Activated CD4-positive, CD25-positive, alpha-beta regulatory T cell treated with anti-CD3 and anti-CD28 coated beads, Interleukin-2, amount 50 U/mL, for 72 hours (primary cell): ENCODE results near the gene THEM4.
"Not testable (repeated sequence)": the region's sequence is repeated elsewhere in the genome, so short reads cannot be mapped to it uniquely, and the experiment has no call there.

Source experiments
- DNase-seq: peaks from one replicate; pipeline ENCODE4 v3.0.0; 2021

THEM4 gene

DNA sequence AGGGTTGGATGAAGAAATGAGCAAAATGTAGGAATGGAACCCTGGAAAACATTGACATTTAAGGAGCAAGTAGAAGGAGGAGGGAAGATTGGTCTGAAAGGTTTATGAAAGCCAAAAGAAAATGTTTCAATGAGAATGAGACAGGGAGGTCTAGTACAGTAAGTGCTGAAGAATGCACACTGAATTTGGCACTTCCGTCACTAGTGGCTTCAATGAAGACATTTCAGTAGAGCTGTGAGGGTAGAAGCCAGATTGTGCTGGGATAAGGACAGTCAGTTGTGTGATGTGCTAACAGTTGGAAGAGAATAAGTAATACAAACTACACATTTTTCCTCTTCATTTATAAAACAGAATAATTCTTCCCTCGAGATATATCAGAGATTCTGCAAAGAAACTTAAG is 17.1 kb downstream of the THEM4 start:
- DNase-seq: no peak

DNA sequence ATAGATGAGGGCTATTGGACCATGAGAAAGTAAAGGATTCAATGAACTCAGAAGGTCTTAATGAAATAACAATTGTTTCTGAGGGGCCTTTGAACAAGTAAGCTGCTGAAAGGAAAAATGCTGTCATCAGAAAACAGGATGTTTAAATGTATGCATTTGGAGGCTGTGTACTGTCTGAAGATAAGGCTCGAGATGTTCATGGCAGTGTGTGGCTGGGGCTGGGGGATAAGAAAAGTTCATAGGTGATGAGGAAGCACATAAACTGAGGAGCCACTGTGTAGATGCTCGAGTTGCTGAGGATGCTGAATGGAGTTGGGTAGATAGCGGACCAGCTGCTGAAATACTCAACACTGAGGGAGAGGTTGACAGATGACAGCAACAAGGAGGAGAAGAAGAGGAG is 17.8 kb downstream of the THEM4 start:
- no peak for DNase-seq

DNA sequence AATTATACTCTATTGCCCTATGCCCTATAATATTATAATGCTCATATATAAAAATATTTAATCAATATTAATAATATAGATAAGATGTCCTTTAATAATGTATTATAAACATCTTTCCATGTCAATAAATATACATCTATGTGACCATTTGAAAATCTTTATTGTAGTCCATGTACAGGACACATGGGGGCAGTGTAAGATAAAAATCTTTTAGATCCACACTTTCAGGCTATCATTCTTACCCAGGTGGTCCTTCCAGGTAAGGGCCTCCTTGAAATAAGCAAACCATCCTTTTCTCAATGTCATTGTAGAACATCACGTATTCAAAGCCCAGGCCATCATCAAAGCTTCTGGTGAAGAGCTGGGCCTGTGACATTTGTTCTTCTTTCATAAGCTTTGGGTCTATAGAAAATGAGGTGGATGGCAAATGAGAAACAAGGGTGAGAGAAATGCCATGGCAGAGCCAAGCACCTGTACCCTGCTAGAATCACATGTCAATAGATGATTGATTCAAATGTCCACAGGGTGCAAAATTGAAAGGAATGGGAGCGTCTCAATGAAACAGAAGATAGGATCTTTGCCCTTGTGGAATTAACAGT is 20.2 kb downstream of the THEM4 start:
- DNase-seq: no peak

DNA sequence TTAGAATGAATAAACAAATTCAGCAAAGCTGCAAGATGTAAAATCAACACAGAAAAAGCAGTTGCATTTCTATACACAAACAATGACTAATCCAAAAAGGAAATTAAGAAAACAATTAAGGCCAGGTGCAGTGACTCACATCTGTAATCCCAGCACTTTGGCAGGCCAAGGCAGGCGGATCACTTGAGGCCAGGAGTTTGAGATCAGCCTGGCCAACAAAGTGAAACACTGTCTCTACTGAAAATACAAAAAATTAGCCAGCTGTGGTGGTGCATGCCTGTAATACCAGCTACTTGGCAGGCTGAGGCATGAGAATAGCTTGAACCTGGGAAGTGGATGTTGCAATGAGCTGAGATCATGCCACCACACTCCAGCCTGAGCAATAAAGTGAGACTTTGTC is 22.3 kb downstream of the THEM4 start:
- DNase-seq: no peak

DNA sequence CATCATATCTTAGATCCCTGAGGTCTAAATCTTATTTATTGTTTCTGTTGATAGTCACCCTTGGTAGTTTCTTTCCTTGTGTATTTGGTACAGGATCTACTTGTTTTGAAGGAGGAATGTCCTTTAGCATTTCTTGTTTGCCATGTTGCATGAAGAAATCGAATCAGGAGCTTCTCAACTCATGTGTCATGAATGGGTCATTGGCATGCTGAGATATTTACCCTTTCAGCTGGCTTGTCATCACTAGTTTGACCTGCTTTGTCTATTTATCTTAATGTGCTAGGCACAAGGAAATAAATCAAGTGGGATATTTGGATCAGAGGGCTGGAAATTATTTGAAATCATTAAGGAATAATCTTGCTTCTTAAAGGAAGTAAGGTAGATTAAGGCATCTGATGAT is 23.8 kb downstream of the THEM4 start:
- DNase-seq: no peak

DNA sequence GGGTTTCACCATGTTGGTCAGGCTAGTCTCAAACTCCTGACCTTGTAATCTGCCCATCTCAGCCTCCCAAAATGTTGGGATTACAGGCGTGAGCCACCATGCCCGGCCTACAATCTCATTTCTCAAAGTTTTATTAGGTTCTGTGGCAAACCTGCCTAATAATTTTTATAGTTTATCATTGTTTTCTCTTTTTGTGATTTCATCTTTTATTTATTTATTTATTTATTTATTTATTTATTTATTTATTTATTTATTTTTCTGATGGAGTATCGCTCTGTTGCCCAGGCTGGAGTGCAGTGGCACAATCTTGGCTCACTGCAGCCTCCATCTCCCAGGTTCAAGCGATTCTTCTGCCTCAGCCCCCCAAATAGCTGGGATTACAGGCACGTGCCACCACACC is 24.4 kb downstream of the THEM4 start:
- not testable (repeated sequence) for DNase-seq

DNA sequence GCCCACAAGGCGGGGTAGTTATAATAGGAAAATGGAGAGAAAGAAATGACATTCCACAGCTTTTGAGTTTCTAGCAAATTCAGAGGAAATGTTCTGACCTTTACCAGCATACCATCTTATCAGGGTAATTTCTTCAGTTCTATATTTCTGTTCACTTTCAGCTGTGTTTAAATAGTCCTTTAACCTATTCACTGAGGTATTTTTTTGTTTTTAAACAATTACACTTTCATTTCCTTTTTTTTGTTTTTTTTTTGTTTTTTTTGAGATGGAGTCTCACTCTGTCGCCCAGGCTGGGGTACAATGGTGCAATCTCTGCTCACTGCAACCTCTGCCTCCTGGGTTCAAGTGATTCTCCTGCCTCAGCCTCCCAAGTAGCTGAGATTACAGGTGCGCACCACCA is 24.9 kb downstream of the THEM4 start:
- not testable (repeated sequence) for DNase-seq

DNA sequence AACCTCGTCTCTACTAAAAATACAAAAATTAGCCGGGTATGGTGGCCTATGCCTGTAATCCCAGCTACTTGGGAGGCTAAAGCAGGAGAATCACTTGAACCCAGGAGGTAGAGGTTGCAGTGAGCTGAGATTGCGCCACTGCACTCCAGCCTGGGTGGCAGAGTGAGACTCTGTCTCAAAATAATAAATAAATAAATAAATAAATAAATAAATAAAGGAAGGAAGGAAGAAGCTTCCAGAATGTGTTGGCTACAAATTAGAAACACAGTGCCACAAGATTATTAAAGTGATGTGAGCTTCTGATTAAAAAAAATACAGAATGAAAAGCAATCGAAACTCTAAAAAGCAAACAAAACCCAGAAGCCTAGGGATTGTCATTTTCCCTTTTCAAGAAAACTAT is 25.4 kb downstream of the THEM4 start:
- DNase-seq: not testable (repeated sequence)

DNA sequence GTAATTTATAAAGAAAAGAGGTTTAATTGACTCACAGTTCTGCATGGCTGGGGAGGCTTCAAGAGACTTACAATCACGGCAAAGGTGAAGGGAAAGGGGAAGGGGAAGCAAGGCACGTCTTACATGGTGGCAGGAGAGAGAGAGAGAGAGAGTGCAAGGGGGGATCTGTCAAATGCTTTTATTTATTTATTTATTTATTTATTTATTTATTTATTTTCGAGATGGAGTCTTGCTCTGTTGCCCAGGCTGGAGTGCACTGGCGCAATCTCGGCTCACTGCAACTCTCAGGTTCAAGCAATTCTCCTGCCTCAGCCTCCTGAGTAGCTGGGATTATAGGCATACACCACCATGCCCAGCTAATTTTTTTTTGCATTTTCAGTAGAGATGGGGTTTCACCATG is 26.4 kb downstream of the THEM4 start:
- DNase-seq: not testable (repeated sequence)

DNA sequence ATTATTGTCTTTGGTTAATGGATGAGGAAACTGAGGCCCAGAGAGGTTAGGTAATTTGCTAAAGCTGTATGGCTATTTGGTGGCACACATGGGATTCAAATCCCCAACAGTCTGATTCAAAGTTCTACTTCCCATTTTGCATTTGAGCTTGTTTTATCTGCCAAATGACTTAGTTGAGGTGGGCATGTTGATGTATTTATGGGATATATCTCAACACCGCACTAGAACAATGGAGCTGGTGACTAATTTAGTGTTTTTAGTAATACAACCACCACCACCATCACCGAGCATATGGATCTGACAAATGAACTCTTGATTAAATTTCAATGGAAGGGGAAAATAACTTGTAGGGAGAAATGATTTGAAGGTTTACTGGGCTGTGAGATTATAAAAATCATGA is 26.8 kb downstream of the THEM4 start:
- DNase-seq: no peak

DNA sequence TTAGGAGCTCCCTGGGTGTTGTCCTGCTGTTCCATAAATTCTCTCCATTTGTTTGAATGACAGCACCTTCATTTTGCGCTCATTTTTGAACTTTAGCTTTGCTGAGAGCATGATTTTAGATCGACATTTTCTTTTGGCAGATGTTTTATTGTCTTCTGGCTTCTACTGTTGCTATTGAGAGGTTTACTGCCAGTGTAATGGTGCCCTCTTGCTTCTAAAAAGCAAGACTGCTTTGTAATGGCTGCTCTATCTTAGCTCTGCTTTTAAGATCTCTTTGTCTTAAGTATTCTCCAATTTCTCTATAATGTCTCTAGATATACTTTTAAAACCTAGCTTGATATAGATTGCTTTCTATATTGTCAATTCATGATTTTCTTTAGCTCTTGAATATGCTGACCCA is 27.8 kb downstream of the THEM4 start:
- DNase-seq: no peak

DNA sequence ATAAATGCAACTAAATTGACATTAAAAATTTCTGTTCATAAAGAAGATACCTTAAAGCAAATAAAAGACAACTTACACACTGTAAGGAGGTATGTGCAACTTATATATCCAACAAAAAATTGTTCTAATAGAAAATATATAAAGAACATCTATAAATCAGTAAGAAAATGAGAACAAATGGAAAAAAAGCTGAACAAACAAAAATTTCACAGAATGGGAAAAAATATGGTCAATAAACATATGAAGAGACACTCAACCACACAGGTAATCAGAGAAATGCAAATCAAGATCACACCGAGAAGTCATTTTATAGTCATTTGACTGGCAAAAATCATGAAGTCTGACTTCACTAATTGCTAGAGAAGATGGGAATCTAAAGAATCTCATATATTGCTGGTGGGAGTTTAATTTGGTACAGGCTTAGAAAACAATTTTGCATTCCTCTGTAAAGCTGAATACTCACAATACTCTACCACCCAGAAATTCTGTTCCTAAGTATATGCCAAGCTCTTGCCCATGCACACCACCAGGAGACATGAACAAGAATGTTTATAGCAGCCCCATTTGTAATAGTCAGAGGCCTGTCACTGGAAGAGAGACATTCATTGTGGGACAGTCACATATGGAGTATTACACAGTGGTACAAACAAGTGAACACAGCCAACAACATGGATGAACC is 33.8 kb downstream of the THEM4 start:
- DNase-seq: no peak

DNA sequence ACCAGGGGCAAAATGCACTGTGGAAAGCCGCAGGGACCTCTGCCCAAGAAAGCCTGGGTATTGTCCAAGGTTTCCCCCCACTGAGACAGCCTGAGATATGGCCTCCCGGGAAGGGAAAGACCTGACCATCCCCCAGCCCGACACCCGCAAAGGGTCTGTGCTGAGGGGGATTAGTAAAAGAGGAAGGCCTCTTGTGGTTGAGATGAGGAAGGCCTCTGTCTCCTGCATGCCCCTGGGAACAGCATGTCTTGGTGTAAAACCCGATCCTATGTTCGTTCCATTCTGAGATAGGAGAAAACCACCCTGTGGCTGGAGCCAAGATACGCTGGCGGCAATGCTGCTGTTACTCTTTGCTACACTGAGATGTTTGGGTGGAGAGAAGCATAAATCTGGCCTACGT is 36.5 kb downstream of the THEM4 start:
- DNase-seq: not testable (repeated sequence)

DNA sequence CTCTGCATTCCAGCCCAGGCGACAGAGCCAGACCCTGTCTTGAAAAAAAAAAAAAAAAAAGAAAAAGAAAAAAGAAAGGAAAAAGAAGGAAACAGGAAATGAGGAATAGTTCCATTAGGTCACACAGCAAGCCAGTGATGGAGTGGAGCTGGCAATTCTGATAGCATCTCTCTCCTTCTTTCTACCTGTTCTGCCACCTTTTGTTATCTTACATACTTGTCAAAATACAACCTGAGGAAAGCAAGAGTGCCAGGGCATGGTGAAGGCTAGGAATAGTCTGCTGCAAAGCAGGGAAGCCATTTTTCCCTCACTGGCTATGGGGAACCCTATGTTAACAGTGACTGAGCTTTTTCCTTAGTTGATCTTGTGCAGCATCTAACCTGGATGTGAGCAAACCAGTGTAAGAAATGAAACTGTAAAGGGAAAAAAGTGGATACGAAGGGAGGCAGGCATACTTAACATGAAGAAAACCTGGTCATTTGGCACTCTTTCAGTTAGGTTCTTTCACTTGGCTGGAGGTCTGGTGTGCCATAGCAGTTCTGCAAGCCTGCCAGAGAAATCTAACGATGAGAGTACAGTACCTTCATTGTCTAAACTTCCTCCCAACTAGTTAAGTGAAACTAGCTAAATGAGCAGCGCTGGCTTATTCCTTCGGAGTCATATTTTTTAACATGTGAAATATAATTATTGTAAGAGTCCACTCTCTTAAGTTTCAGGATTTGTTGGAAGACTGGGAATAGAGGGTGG is 37.9 kb downstream of the THEM4 start:
- no peak for DNase-seq

DNA sequence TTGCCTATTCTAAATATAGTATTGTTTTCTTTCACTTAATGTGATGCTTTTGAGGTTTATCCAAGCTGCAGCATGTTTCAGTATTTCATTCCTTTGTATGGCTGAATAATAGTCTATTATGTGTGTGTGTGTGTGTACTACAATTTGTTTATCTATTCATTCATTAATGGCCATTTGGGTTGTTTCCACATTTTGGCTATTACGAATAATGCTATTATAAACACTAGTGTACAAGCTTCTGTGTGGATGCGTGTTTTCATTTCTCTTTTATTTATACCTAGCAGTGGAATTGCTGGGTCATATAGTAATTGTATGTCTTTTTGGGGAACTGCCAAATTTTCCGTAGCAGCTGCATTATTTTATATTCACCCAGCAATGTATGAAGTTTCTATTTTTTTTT is 40.8 kb downstream of the THEM4 start:
- DNase-seq: no peak

DNA sequence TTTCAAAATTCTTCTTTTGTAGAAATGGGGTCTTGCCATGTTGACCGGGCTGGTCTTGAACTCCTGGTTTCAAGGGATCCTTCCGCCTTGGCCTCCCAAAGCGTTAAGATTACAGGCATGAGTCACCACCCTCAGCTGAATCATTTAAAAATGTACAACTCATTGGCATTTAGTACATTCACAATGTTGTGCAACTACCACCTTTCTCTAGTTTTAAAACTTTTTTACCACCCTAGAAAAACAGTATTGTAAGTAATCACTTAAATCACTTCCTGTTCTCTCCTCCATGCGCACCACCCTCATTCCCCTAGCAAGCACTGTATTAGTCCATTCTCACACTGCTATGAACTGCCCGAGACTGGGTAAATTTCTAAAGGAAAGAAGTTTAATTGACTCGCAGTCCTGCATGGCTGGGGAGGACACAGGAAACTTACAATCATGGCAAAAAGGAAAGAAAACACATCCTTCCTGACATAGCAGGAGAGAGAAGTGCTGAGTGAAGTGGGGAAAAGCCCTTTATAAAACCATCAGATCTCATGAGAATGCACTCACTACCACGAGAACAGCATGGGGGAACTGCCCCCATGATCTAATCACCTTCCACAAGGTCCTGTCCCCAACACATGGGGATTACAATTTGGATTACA is 41.4 kb downstream of the THEM4 start:
- no peak for DNase-seq

DNA sequence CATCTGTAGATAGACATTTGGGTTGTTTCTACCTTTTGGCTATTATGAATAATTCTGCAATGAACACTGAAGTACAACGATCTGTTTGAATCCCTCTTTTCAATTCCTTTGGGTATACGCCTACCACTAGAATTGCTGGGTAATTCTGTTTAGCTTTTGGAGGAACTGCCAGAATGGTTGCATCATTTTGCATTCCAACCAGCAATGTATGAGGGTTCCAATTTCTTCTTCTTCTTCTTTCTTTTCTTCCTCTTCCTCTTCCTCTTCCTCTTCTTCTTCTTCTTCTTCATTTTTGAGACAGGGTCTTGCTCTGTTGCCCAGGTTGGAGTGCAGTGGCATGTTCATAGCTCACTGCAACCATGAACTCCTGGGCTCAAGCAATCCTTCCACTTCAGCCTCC is 42.0 kb downstream of the THEM4 start:
- no peak for DNase-seq

DNA sequence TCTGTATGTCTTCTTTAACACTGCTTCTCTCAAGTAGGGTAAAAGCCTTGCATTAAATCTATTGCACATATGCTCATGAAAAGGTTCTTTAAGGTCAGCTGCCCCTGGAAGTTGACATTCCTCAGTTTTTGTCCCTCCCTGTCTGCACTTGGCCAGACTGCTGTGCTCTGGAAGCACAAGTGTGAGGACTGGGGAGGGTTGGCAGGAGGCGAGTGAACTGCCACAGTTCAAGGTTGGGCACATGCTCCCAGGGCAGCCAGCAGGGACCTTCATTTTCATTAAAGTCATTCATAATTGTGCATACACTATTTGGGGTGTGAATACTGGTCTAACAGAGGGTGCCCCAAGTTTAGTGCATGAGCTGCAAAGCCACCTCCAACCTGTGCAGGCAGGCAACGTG is 44.9 kb downstream of the THEM4 start:
- DNase-seq: no peak

DNA sequence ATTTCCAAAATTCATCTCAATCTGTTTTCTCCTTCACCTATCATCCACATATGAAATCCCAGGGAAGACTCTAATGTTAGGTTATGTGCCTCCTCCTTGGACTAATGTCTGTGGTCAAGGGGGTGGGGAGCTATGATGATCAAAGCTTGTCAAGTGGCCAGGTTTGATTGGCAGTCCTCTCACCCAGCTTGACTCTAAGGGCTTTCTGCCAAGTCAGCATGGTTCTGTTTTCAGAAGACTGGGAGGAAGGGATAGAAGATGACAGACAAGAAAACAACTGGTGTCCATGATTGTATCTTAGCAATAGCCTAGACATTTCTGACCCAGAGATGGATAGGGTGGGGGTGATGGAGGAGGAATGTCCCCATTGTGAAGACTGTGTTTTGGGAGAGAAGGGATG is 46.7 kb downstream of the THEM4 start:
- DNase-seq: no peak

DNA sequence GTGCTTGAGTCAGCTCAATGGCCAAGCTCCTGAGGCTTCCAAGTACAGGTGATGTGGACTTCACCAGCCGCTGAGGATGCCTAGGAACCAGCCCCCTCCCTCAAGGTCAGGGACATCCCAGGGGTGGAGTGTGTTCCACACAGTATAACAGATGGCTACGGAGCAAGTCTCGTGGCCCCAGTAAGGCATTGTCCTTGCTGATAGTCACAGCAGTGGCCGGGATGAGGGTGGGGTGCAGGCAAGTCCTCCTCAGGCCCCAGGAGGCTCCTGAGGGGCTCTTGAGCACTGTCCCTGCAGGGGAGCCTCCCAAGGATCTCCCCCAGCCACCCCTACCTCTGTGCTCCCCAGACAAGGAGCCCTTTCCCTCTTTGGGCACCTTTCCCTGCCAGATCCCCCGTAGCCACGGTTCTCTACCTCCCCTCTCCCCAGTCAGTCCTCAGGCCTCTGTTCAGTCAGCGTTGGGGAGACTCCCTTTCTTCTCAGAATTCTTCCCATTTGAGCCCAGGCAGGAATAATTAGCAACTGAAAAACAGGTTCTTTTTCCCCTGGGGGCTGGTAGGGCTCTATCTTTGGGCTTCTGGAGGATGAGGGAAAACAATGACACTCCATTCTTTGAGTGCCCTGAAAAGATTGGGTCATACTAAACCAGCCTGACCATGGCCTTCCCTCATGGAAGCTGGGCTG is 48.7 kb downstream of the THEM4 start:
- DNase-seq: no peak

DNA sequence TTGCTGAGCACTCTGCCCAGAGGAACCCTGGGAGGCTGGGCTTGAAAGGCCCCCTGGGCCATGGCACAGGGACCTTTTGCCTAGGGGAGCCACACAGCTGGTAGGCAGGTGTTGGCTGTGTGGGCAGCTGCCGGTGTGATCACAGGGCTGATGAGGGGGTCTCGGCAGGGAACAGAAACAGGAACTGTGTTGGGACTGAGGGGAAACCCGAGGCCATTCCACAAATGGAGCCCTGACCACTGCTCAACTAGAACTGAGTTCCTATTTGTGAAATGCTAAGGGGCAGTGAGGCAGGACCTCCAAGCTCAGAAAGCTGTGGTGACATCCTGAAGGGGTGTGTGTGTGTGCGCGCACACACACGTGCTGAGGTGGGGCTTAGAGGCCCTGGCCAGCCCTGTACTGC is 49.4 kb downstream of the THEM4 start:
- DNase-seq: no peak

DNA sequence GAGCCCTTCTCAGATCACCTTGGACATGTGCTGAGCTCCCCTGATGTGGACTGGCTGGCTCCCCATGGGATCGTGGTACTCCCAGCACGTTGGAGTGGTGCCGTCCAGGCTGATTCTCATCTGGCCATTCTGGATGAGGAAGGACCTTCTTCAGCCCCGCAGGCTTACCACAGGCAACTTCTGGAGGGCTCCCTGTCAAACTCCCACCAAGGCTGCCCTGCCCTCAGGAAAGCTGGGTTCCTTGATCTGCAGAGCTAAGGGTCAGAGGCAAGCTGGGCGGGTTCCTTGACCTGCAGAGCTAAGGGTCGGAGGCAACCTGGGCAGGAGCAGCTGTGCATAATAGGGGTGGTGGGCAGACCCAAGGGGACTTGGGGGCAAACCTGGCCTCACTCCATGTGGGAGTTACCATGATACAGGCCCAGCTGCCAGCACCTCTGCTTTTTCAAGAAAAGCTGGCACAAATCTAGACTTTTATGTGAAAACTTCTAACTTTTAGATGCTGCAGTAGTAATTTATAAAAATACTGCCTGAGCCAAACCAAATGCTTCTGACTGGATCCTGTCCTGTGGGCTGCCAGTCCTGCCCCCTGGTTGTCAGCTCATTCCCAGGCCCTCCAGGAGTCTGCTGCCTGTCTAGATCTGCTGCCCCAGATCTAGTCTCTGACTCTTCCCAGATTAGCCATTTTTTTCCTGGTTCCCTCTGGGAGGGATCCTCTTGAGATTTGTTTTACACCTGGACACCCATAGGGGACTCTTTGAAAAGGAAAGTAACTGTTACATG is 50.2 kb downstream of the THEM4 start:
- no peak for DNase-seq
